ENCODE measurements around the gene LOXHD1.

The LOXHD1 gene

DNA sequence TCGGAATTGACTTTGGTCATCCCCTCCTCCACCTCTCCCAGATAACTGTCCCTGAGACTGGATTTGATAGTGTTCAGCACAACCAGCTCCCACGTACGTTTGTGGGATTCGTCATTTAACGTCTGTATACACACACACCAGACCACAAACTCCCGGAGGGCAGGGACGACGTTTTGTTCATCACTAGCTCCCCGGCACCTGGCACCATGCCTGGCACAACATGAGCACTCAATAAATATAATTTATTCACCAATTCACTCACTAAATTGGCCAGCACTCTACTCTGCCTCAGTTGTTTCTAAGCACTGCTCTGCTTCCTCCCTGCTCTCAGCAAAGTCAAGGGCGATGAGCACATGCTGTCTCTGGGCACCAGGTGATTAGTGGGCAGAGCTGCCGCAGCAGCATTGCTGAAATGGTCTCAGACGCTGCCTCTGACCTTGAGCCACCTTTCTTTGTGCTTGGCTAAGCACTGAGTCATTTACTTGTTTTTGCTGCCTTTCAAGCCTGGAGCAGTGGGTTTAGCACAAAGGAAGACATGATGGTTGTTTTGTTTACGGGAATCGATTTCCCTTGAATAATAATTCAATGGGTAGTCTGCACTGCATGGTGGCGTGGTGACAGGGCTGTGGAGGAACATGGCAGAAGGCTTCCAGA, 19.3 kb upstream of the LOXHD1 start:
- no peak for DNase-seq (ENCODE audit: low spot score)

GRCh38 chr18:46675112-46675511, 18.1 kb upstream of the LOXHD1 start:
- DNase-seq (ENCODE audit: low spot score): no peak

- DNase-seq (ENCODE audit: low spot score): no peak
Measured at GRCh38 chr18:46672062-46672970, 15.3 kb upstream of the LOXHD1 start.

- no peak for DNase-seq (ENCODE audit: low spot score)
Measured at GRCh38 chr18:46668694-46669093, 11.7 kb upstream of the LOXHD1 start.

DNA sequence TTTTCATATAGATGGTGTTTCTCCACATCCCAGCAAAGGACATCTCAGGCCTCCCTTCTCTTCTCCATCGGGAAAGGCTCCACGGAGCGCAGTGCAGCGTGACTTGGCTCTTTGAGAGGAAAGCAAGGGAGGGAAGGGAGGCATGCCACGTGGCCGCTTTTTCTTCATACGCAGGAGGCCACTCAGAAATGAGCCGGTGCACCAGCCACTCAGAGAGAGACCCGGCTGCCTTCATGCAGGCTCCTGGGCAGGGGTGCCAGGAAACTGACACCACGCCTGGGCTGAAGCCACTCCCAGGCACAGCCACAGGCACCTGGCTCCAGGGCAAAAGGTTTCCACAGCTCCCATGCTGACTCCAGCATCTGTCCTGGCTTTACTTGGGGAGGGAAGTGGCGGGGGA, 11.1 kb upstream of the LOXHD1 start:
- DNase-seq (ENCODE audit: low spot score): no peak

- no peak for DNase-seq (ENCODE audit: low spot score)
Measured at GRCh38 chr18:46663539-46663938, 6.5 kb upstream of the LOXHD1 start.

DNA sequence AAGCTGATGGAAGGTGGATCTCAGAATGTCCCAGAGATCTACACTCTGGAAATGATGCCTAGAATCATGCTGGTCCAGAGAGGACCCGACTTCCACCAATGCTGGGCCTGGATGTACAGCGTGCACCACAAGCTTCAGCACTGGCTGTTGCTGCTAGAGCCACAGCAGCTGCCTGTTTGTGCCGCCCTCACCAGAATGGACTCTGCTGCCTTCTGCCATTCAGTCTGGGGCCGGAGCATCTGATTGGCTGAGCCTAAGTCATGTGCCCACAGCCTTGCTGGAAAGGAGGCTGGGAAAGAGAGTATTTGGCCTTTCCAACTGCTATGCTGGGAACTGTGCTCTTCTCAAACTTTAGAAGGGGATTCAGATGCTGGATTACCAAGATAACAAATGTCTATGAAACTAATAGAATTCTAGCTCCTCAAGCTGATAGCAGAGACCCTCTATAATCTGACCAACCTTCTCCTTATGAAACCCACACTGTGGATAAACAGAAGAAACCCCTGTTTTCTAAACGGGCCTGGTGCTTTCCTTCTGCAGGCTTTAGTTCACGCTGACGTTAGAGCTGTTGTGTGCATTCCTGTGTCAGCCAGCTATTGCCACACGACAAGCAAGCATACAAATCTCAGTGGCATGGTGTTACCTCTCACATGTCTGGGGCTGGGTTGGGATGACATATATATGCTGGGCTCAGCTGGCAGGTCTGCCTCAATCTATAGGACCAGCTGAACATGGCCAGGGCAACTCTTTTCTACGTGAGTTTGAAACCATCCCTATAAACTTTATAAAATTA, 4.1 kb upstream of the LOXHD1 start:
- peak; percentile 51 for DNase-seq (ENCODE audit: low spot score)

DNA sequence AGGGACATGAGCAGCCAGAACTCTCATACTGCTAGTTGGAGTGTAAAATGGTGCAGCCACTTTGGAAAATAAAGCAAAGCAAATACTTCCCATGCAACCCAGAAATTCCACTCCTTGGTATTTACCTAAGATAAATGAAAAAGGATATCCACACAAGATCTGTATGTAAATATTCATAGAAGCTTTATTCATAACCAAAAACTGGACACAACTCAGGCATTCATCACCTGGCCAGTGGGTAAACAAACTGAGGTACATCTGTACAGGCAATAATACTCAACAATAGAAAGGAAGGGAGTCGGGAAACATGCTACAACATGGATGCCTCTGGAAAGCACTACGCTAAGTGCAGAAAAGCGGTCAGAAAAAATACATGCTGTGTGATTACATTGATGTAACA, 2.5 kb upstream of the LOXHD1 start:
- no peak for DNase-seq (ENCODE audit: low spot score)

- no peak for DNase-seq (ENCODE audit: low spot score)
Measured at GRCh38 chr18:46656326-46657114, 500 bp downstream of the LOXHD1 start.

DNA sequence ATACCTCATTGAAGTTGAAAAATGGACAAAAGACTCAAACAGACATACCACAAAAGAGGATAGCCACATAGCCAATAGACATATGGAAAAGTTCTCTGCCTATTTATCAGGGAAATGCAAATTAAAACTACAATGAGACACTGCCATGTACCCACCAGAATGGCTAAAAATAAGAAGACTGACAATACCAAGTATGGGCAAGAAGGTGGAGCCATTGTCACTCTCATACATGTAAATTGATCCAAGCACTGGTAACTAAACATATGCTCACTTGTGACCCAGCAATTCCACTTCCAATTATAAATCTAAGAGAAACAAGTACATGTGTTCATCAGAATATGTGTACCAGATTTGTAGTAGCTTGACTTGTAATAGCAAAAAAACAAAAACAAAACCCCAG, 4.6 kb downstream of the LOXHD1 start:
- no peak for DNase-seq (ENCODE audit: low spot score)

- no peak for DNase-seq (ENCODE audit: low spot score)
Measured at GRCh38 chr18:46650681-46651080, 6.3 kb downstream of the LOXHD1 start.

DNA sequence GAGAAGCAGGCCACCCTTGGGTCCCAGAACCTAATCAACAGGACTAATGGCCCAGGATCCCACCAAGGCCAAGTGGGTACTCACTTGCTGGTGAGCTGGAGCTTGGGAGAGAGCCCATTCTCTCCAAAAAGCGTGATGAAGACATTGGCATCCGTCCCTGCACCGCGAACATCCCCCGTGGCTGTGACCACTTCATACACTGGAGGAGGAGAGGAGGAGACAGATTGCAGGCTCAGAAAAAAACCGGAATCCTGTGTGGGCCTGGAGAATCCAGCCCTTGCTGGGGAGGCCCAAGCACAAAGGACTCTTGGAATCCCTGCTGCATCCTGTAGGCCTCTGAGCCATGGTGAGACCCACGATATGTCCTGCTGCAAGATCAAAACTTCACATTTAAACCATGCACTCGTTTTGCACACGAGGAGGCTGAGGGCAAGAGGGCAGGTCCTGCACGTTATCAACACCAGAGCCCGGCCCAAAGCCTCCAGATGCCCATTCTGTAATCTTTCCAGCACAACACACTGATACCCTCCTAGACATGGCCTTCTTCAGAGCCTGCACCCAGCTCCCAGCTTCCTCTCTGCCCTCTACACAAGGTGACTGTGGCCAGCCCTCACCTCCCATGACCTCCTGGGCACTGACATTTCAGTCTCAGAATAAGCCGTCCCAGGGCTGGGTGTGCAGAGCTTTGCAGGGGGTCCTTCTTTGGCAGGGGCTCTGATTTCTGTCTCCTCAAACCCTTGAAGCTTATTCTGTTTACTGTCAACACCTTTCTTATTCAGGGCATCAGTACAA, 7.8 kb downstream of the LOXHD1 start:
- DNase-seq (ENCODE audit: low spot score): no peak

GRCh38 chr18:46646468-46646867, 10.6 kb downstream of the LOXHD1 start:
- DNase-seq (ENCODE audit: low spot score): no peak

DNA sequence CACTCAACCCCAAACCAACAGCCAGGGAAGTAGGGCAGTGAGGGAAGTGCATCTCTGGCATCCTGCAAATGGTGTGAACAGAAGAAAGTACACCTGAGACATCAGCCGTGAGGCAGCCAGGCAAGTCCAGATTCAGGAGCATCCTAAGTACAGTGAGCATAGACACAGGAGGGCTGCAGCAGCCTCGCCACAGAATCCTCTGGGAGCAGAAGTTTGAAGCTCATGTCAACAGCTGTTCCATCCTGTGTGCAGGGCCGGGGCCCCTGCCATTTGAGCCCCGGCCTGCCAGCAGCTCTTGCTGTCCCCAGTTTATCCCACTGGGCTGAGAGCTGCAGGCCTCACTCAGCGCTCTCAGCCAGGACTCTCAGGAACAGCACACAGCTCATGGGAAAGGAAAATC, 14.5 kb downstream of the LOXHD1 start:
- no peak for DNase-seq (ENCODE audit: low spot score)

GRCh38 chr18:46641917-46642316, 15.1 kb downstream of the LOXHD1 start:
- DNase-seq (ENCODE audit: low spot score): no peak

- DNase-seq (ENCODE audit: low spot score): no peak
Measured at GRCh38 chr18:46639386-46639785, 17.6 kb downstream of the LOXHD1 start.

GRCh38 chr18:46636040-46636630, 20.9 kb downstream of the LOXHD1 start:
- DNase-seq (ENCODE audit: low spot score): no peak

- DNase-seq (ENCODE audit: low spot score): no peak
Measured at GRCh38 chr18:46632401-46633071, 24.5 kb downstream of the LOXHD1 start.

GRCh38 chr18:46630991-46631390, 26.0 kb downstream of the LOXHD1 start:
- DNase-seq (ENCODE audit: low spot score): no peak

- DNase-seq (ENCODE audit: low spot score): no peak
Measured at GRCh38 chr18:46630160-46630559, 26.9 kb downstream of the LOXHD1 start.

Data from AG20443 (cell line).